Upper lobe of left lung (tissue), 6 donors: ENCODE measurements around the gene GPATCH2. TPM values are rescaled to one million over a fixed set of nuclear protein-coding genes. Genes with fewer than 3 reads are reported as not detected.

Source experiments
- ATAC-seq, 2 donors: fragments of 200-7000 bp; cut with Tn5 transposase; one replicate each; pipeline ENCODE4 v1.9.1; 2022; ENCODE audit warnings: mild to moderate bottlenecking in 2 of 2, moderate library complexity in 2 of 2; ENCODE audit not compliant: low FRiP score in 2 of 2
- DNase-seq, 2 donors: peaks; one replicate each; pipeline ENCODE4 v3.0.0-alpha.2; 2019 to 2020
- H3K27ac ChIP-seq, 4 donors: fragments of 200-600 bp; sonication (generic); one replicate each; pipeline ENCODE4 v1.5.1; 2016 to 2019
- H3K27me3 ChIP-seq, 4 donors: fragments of 200-600 bp; sonication (generic); one replicate each; pipeline ENCODE4 v1.5.1; 2017 to 2019
- H3K36me3 ChIP-seq, 4 donors: fragments of 200-600 bp; sonication (generic); one replicate each; pipeline ENCODE4 v1.5.1; 2016 to 2019
- H3K4me1 ChIP-seq, 4 donors: fragments of 200-600 bp; sonication (generic); one replicate each; pipeline ENCODE4 v1.5.1; 2018 to 2019
- H3K4me3 ChIP-seq, 4 donors: fragments of 200-600 bp; sonication (generic); one replicate each; pipeline ENCODE4 v1.5.1; 2017 to 2019; ENCODE audit warnings: mild to moderate bottlenecking in 2 of 4, moderate library complexity in 1 of 4
- H3K9me3 ChIP-seq, 4 donors: fragments of 200-600 bp; sonication (generic); one replicate each; pipeline ENCODE4 v1.5.1; 2018 to 2019
- EP300 ChIP-seq, 4 donors: sonication (generic); formaldehyde crosslinking; IDR thresholded peaks; one replicate each; pipeline ENCODE4 v1.5.1; 2017; ENCODE audit warnings: antibody characterized with exemption in 4 of 4, control low read depth in 2 of 4
- POLR2A ChIP-seq, 4 donors: fragments of 450-650 bp; IDR thresholded peaks; one replicate each; pipeline ENCODE4 v1.5.1; 2016 to 2017; ENCODE audit warnings: antibody characterized with exemption in 4 of 4, mild to moderate bottlenecking in 2 of 4
- POLR2AphosphoS5 ChIP-seq, 2 donors: sonication (generic); formaldehyde crosslinking; IDR thresholded peaks; one replicate each; pipeline ENCODE4 v1.5.1; 2017; ENCODE audit warnings: antibody characterized with exemption in 2 of 2
- WGBS, 2 donors: methylation state at CpG; one replicate each; pipeline ENCODE4 v1.1.5; 2017 to 2018; 5-methylcytosine and 5-hydroxymethylcytosine counted together
- total RNA-seq, 6 donors: library from RNA; depleted of rRNA in 4 of 6; stranded (reverse); fragments of >200 nt in 4 of 6; gene quantifications; one replicate each; pipeline versions ENCODE4 v1.1.0 to v1.2.1, GENCODE V29; 2016 to 2021
- TF ChIP-seq, protein P1 (sequence below), 6 experiments: fragments of 450-650 bp in 4 of 6; fragments of 200-600 bp in 2 of 6; sonication (generic) in 2 of 6; IDR thresholded peaks; one replicate each; pipeline ENCODE4 v1.5.1; 2016 to 2019; ENCODE audit warnings: antibody characterized with exemption in 6 of 6
- donor health status: DM: no; HTN: no; CAD: no; lungs with moderate emphysema.
- donor health status: DM: no; HTN: yes; CAD: no; lungs with severe emphysema.

Gene GPATCH2
- total RNA-seq, 6 donors from 2014 or later, result 9.1 to 22.4 (median 15.1) TPM

GRCh38 chr1:217433664-217434063 is 197.2 kb downstream of the GPATCH2 start:
- DNase-seq (no peak), ATAC-seq (no peak)
- Histone ChIP-seq H3K9me3 (no peaks in the 10 kb centered on the region), H3K36me3 (peaks cover 0 to 13% (median 8%) of the 10 kb centered on the region in 4 donors), H3K27ac (no peak overlapping the region), H3K4me3 (no peak overlapping the region), H3K27me3 (no peaks in the 10 kb centered on the region), H3K4me1 (no peaks in the 10 kb centered on the region)
- TF ChIP-seq EP300 (IDR thresholded peaks at IDR 0.05), result no peak
- no peak for TF ChIP-seq POLR2AphosphoS5 (IDR thresholded peaks at IDR 0.05)
- TF ChIP-seq, protein P1, sequence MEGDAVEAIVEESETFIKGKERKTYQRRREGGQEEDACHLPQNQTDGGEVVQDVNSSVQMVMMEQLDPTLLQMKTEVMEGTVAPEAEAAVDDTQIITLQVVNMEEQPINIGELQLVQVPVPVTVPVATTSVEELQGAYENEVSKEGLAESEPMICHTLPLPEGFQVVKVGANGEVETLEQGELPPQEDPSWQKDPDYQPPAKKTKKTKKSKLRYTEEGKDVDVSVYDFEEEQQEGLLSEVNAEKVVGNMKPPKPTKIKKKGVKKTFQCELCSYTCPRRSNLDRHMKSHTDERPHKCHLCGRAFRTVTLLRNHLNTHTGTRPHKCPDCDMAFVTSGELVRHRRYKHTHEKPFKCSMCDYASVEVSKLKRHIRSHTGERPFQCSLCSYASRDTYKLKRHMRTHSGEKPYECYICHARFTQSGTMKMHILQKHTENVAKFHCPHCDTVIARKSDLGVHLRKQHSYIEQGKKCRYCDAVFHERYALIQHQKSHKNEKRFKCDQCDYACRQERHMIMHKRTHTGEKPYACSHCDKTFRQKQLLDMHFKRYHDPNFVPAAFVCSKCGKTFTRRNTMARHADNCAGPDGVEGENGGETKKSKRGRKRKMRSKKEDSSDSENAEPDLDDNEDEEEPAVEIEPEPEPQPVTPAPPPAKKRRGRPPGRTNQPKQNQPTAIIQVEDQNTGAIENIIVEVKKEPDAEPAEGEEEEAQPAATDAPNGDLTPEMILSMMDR (IDR thresholded peaks at IDR 0.05), result no peak
- no peak for TF ChIP-seq POLR2A (IDR thresholded peaks at IDR 0.05)
- WGBS, 2 donors, result 92% methylated on average over 4 of the region's 4 CpGs

DNA sequence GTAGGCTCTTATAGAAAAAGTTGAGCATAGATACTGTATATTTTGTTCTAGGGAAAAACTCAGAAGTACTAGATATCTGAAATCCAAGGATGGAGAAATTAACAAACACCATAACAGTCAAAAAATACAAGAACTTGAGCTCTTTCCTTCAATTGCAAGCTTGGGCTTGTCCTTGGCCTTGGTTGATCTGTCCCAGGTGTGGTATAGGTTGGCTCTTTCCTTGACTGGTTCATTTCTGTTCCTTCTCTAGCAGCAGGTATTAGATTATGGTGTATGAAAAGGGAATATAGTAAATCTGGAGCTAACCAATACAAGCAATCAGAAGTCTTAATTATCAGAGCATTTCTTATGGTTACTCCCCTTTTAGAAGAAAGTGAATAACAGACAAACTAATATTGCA is 198.6 kb downstream of the GPATCH2 start:
- no peak overlapping the region for H3K27ac ChIP-seq
- TF ChIP-seq POLR2A (IDR thresholded peaks at IDR 0.05) (no peak), EP300 (IDR thresholded peaks at IDR 0.05) (no peak), POLR2AphosphoS5 (IDR thresholded peaks at IDR 0.05) (no peak)
- TF ChIP-seq, protein P1 (IDR thresholded peaks at IDR 0.05), result no peak
- ATAC-seq, result no peak
- no peaks in the 10 kb centered on the region for H3K9me3 ChIP-seq
- H3K4me3 ChIP-seq, result no peak overlapping the region
- H3K4me1 ChIP-seq, result no peaks in the 10 kb centered on the region
- no peaks in the 10 kb centered on the region for H3K27me3 ChIP-seq
- peaks cover 0 to 8% (median 3%) of the 10 kb centered on the region in 4 donors for H3K36me3 ChIP-seq
- no peak for DNase-seq

GRCh38 chr1:217431395-217431794 is 199.5 kb downstream of the GPATCH2 start:
- Histone ChIP-seq H3K27ac (no peak overlapping the region), H3K27me3 (no peaks in the 10 kb centered on the region), H3K9me3 (no peaks in the 10 kb centered on the region), H3K4me3 (no peak overlapping the region), H3K36me3 (peaks cover 0 to 8% (median 0%) of the 10 kb centered on the region in 4 donors), H3K4me1 (no peaks in the 10 kb centered on the region)
- ATAC-seq, result no peak
- no peak for TF ChIP-seq EP300 (IDR thresholded peaks at IDR 0.05)
- TF ChIP-seq, protein P1 (IDR thresholded peaks at IDR 0.05), result no peak
- TF ChIP-seq POLR2A (IDR thresholded peaks at IDR 0.05), result no peak
- no peak for TF ChIP-seq POLR2AphosphoS5 (IDR thresholded peaks at IDR 0.05)
- DNase-seq, result no peak
- WGBS, 2 donors, result 52 to 92% methylated on average over 2 of the region's 2 CpGs

GRCh38 chr1:217425422-217425821 is 205.5 kb downstream of the GPATCH2 start:
- 60 to 66% methylated on average over 5 of the region's 5 CpGs for WGBS, 2 donors
- peak in 1 of 2 donors; percentile 39 for ATAC-seq
- TF ChIP-seq POLR2AphosphoS5 (IDR thresholded peaks at IDR 0.05) (no peak), POLR2A (IDR thresholded peaks at IDR 0.05) (no peak), EP300 (IDR thresholded peaks at IDR 0.05) (no peak)
- TF ChIP-seq, protein P1 (IDR thresholded peaks at IDR 0.05), result no peak
- no peaks in the 10 kb centered on the region for H3K4me1 ChIP-seq
- H3K27ac ChIP-seq, result no peak overlapping the region
- peaks cover 0 to 1% (median 0%) of the 10 kb centered on the region in 4 donors for H3K36me3 ChIP-seq
- H3K4me3 ChIP-seq, result no peak overlapping the region
- no peaks in the 10 kb centered on the region for H3K9me3 ChIP-seq
- H3K27me3 ChIP-seq, result no peaks in the 10 kb centered on the region
- no peak for DNase-seq

DNA sequence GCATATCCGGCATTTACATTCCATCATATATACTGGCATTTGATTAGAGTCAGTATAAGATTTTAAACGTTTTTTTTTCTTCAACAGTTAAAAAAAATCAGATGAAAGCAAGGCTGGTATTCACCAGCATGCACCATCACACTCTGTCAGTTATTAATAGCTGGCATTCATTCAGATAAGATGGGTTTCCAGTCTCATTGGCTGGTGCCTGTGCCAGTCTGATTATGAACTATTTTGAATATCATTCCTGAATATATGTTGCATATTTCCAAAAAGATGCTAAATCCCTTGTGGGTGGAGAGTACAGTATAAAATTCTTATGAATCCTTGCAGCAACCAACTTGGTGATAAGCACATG is 211.7 kb downstream of the GPATCH2 start:
- Histone ChIP-seq H3K27ac (no peak overlapping the region), H3K36me3 (no peaks in the 10 kb centered on the region), H3K4me3 (no peak overlapping the region), H3K27me3 (no peaks in the 10 kb centered on the region), H3K9me3 (no peaks in the 10 kb centered on the region), H3K4me1 (no peaks in the 10 kb centered on the region)
- ATAC-seq (no peak), DNase-seq (no peak)
- TF ChIP-seq, protein P1 (IDR thresholded peaks at IDR 0.05), result no peak
- TF ChIP-seq POLR2AphosphoS5 (IDR thresholded peaks at IDR 0.05) (no peak), POLR2A (IDR thresholded peaks at IDR 0.05) (no peak), EP300 (IDR thresholded peaks at IDR 0.05) (no peak)
- 40 to 42% methylated on average over 2 of the region's 2 CpGs for WGBS, 2 donors
